WTC11 (cell line): ENCODE data around the gene TMEM115. TPM values are rescaled to one million over a fixed set of nuclear protein-coding genes. Genes with fewer than 3 reads are reported as not detected.

Experiments used
- ATAC-seq: fragments of 200-7000 bp; cut with Tn5 transposase; 2 replicates; pipeline ENCODE4 v1.10.0; 2021; ENCODE audit warnings: mild to moderate bottlenecking, moderate library complexity
- CTCF ChIA-PET: fragments of 300-600 bp; sonication (Branson Sonifier 250); formaldehyde crosslinking; loops from one replicate; lab custom pipeline; 2021; ENCODE audit warnings: antibody characterized with exemption; lab: Charles Lee
- POLR2A ChIA-PET: fragments of 350-600 bp; sonication (Branson Sonifier 250); formaldehyde crosslinking; loops from one replicate; lab custom pipeline; 2021; ENCODE audit warnings: antibody characterized with exemption; lab: Charles Lee
- DNase-seq: peaks from one replicate; pipeline ENCODE4 v3.0.0; 2021; ENCODE audit warnings: low spot score
- H3K27ac Mint-ChIP-seq: 2 replicates; pipeline ENCODE4 v1.8.0; 2021; ENCODE audit warnings: mixed read lengths
- H3K27me3 Mint-ChIP-seq: 2 replicates; pipeline ENCODE4 v1.8.0; 2021; ENCODE audit warnings: low read depth, mild to moderate bottlenecking, moderate library complexity, mixed read lengths
- H3K36me3 Mint-ChIP-seq: 2 replicates; pipeline ENCODE4 v1.8.0; 2021; ENCODE audit warnings: mixed read lengths
- H3K4me1 Mint-ChIP-seq: 2 replicates; pipeline ENCODE4 v1.8.0; 2022; ENCODE audit warnings: mixed read lengths
- H3K4me3 Mint-ChIP-seq: 2 replicates; pipeline ENCODE4 v1.8.0; 2021; ENCODE audit warnings: mild to moderate bottlenecking, moderate library complexity, mixed read lengths
- H3K9me3 Mint-ChIP-seq: 2 replicates; pipeline ENCODE4 v1.8.0; 2021; ENCODE audit warnings: mixed read lengths
- CTCF ChIP-seq: fragments of 200-600 bp; IDR thresholded peaks from 2 replicates; pipeline ENCODE4 v1.8.0; 2022; ENCODE audit warnings: antibody characterized with exemption
- ESRRA ChIP-seq: sonication (generic); formaldehyde crosslinking; IDR thresholded peaks from 2 replicates; pipeline ENCODE4 v1.8.1; 2022; ENCODE audit warnings: mild to moderate bottlenecking, missing genetic modification reagents, borderline replicate concordance
- FOXJ3 ChIP-seq: sonication (generic); formaldehyde crosslinking; IDR thresholded peaks from 2 replicates; pipeline ENCODE4 v1.9.0; 2021; ENCODE audit warnings: missing genetic modification reagents, mild to moderate bottlenecking, borderline replicate concordance
- GABPB1 ChIP-seq: sonication (generic); formaldehyde crosslinking; IDR thresholded peaks from 2 replicates; pipeline ENCODE4 v1.8.1; 2023; ENCODE audit warnings: mild to moderate bottlenecking, missing genetic modification reagents
- NFATC4 ChIP-seq: fragments of 250-450 bp; sonication (Bioruptor Pico); IDR thresholded peaks from 2 replicates; pipeline ENCODE4 v1.9.0; 2021; ENCODE audit warnings: mild to moderate bottlenecking
- SP1 ChIP-seq: sonication (generic); formaldehyde crosslinking; conservative IDR thresholded peaks from 2 replicates; pipeline ENCODE4 v1.8.1; 2022; ENCODE audit warnings: missing genetic modification reagents
- TEAD1 ChIP-seq: sonication (generic); formaldehyde crosslinking; IDR thresholded peaks from 2 replicates; pipeline ENCODE4 v1.8.0; 2022; ENCODE audit warnings: mild to moderate bottlenecking, missing genetic modification reagents
- USF1 ChIP-seq: sonication (generic); formaldehyde crosslinking; IDR thresholded peaks from 2 replicates; pipeline ENCODE4 v1.8.0; 2022; ENCODE audit warnings: mild to moderate bottlenecking, missing genetic modification reagents
- ZNF121 ChIP-seq: sonication (generic); formaldehyde crosslinking; IDR thresholded peaks from 2 replicates; pipeline ENCODE4 v1.8.0; 2023; ENCODE audit warnings: missing genetic modification reagents
- ZNF219 ChIP-seq: sonication (generic); formaldehyde crosslinking; IDR thresholded peaks from 2 replicates; pipeline ENCODE4 v1.8.0; 2023; ENCODE audit warnings: missing genetic modification reagents, mild to moderate bottlenecking, borderline replicate concordance
- ZNF281 ChIP-seq: sonication (generic); formaldehyde crosslinking; IDR thresholded peaks from 2 replicates; pipeline ENCODE4 v1.8.0; 2023; ENCODE audit warnings: mild to moderate bottlenecking, missing genetic modification reagents
- total RNA-seq: library from RNA; stranded (reverse); gene quantifications from 3 replicates; pipeline ENCODE4 v1.2.3, GENCODE V29; 2021
- TF ChIP-seq, protein P1 (sequence below): sonication (generic); formaldehyde crosslinking; IDR thresholded peaks from 2 replicates; pipeline ENCODE4 v1.8.1; 2022; ENCODE audit warnings: low read depth, mild to moderate bottlenecking, moderate library complexity, missing genetic modification reagents, borderline replicate concordance

TMEM115 gene
- total RNA-seq, 1 experiment from 2014 or later, result 30.0 TPM

DNA sequence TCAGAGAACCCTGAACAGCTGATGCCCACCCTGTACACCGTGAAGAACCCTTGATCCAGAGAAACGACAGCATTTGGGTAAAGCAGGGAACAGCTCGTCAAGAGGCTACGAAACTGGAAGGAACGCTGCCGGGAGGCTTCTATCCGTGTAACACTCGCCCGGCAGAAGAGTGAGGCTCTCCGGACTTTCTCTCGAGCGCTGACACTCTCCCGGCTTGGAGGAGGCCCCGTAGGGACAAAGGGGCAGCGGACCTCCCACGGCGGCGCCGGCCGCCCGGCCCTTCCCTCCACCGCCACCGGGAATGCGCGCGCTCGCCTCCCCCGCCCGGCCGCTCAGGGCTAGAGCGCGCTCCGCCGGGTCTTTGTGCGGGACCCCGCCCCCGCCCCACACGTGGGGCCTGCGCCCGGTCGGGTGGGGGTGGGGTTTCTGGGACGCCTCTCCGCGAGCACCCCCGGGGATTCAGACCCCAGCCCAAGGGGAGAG, 38.4 kb downstream of the TMEM115 start (continued):
- no peak for TF ChIP-seq ZNF281 (CRISPR knock-in tag)

DNA sequence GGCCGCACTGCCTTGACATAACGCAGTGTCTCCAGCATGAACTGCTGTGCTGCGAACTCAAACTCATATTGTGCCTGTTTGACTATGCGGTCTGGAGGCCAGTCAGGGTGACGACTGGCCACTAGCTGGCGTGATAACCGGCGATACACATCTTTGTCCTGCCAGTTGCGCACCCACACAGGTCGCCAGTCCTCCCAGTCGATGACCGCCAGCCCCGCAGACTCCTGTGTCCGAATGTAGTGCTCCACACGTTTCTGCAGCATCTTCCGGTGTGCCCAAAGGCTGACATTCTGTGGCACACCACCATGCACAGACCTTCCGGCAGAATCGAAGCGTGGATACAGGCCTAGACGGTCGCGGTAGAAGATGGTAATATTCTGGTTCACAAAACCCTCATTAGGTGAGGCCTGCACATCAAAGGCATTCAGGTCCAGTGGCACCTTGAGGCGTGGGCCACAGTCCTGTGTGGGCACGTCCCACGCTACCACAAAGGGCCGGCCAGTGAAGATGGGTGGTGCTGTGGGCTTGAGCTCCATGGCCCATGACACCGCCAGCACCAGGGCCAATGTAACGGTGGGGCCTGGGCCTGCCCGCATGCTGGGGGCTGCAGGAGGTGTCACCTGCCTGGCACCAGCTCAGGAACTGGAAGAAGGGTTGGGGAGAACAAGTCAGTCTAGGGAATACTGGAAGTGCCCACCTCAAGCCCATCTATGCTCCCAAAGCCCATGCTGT, 39.3 kb downstream of the TMEM115 start:
- Mint-ChIP-seq H3K4me3 (peak overlapping the region; percentile 93), H3K27me3 (no peaks in the 10 kb centered on the region), H3K9me3 (no peaks in the 10 kb centered on the region), H3K27ac (peak overlapping the region; percentile 44; the same call in 1 of the 2 replicates), H3K4me1 (peaks cover 40% of the 10 kb centered on the region), H3K36me3 (peaks cover 36% of the 10 kb centered on the region)
- TF ChIP-seq ZNF121 (CRISPR knock-in tag), result 0 out of 2 replicates have a peak, but pooled peaks have one; percentile 4
- TF ChIP-seq USF1 (CRISPR knock-in tag), result no peak
- no peak for TF ChIP-seq TEAD1 (CRISPR knock-in tag)
- DNase-seq, result no peak
- no peak for ATAC-seq
- ChIA-PET CTCF (interaction anchor here (0.7 to 5.5 kb wide), 10 partner anchors 8 to 292 kb away, joined by 3 to 95 read pairs (median 4); partner anchors contain the start of genes CISH, HYAL1, HYAL3 and IFRD2), POLR2A (no interaction called here)

DNA sequence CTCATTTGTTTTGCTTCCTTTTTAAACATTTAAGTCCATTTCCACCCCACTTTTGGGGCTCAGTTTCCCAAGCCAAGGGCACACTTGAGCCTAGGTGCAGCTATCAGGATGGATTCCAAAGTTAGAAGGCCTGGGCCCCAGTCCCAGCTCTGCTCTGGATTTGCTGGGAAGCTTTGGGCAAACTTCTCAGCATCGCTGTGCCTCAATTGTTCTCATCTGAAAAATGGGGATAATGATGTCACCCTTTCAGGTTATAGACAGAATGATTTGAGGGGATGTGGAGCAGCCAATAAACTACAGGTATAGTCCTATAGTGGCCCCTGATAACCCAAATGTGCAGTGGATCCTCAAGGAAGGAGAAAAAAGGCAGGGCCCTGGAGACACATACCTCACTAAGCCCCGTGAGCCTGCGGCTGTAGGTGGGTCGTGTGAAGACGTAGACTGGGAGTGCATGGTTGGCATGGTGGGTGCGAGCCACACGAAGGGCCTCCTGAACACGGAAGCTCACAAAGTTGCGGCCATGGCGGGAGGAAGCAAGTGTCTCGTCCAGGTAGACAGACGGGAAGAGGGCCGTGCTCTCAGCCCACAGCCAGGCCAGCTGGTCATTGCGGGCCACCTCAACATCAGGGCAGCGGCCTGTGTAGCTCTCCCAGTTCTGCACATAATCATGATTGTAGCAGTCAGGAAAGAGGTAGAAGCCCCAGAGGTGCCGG, 40.0 kb downstream of the TMEM115 start:
- Mint-ChIP-seq H3K27me3 (no peaks in the 10 kb centered on the region), H3K4me3 (peak overlapping the region; percentile 93), H3K27ac (no peak overlapping the region), H3K9me3 (no peaks in the 10 kb centered on the region), H3K4me1 (peaks cover 34% of the 10 kb centered on the region), H3K36me3 (peaks cover 38% of the 10 kb centered on the region)
- ATAC-seq (no peak), DNase-seq (no peak)
- TF ChIP-seq ESRRA (CRISPR knock-in tag) (no peak), ZNF219 (CRISPR knock-in tag) (no peak), NFATC4 (no peak), CTCF (no peak), GABPB1 (no peak), FOXJ3 (CRISPR knock-in tag) (no peak), SP1 (CRISPR knock-in tag) (no peak)
- TF ChIP-seq, protein P1, sequence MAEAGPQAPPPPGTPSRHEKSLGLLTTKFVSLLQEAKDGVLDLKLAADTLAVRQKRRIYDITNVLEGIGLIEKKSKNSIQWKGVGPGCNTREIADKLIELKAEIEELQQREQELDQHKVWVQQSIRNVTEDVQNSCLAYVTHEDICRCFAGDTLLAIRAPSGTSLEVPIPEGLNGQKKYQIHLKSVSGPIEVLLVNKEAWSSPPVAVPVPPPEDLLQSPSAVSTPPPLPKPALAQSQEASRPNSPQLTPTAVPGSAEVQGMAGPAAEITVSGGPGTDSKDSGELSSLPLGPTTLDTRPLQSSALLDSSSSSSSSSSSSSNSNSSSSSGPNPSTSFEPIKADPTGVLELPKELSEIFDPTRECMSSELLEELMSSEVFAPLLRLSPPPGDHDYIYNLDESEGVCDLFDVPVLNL (CRISPR knock-in tag), result no peak
- ChIA-PET POLR2A (no interaction called here), CTCF (interaction anchor here (0.6 to 2.1 kb wide), 7 partner anchors 9 to 409 kb away, joined by 3 to 6 read pairs (median 3); partner anchors contain the start of genes HYAL1 and IFRD2)
